SKM-1 treated with dmso at 0.1 percent for 144 hours (cell line): Measurements from ENCODE around the gene RIMBP3C.
"Not testable (repeated sequence)": the region's sequence is repeated elsewhere in the genome, so short reads cannot be mapped to it uniquely, and the experiment has no call there.

Experiments
- DNase-seq: peaks from one replicate; lab custom pipeline; 2025; ENCODE audit not compliant: unreplicated experiment; lab: John Stamatoyannopoulos, UW

RIMBP3C gene

GRCh38 chr22:21579474-21579851 is 28.2 kb upstream of the RIMBP3C start:
- DNase-seq = no peak

- no peak for DNase-seq
Measured at GRCh38 chr22:21573750-21574494, 22.7 kb upstream of the RIMBP3C start.

GRCh38 chr22:21573293-21573734 is 22.1 kb upstream of the RIMBP3C start:
- DNase-seq = no peak

GRCh38 chr22:21571679-21572078 is 20.4 kb upstream of the RIMBP3C start:
- DNase-seq = no peak

DNA sequence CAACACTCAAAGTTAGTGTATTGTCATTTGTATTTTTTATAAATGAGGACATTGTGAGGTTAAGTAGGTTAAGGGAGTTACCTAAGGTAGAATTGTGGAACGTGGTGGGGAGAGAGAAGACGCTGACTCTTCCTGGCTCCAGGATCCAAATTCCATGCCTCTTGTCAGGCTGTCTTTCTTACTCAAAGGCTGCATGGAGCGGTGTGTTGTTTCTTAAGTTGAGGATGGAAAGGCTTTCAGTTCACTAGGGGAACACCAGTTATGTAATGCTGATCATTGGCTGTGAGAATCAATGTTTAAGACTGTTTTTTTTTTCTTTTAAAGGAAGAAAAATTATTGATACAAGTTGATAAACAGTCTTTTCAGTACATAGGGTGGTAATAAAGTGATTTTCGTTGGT is 19.1 kb upstream of the RIMBP3C start:
- no peak for DNase-seq

GRCh38 chr22:21569459-21570170 is 18.4 kb upstream of the RIMBP3C start:
- peak; percentile 29 for DNase-seq

DNA sequence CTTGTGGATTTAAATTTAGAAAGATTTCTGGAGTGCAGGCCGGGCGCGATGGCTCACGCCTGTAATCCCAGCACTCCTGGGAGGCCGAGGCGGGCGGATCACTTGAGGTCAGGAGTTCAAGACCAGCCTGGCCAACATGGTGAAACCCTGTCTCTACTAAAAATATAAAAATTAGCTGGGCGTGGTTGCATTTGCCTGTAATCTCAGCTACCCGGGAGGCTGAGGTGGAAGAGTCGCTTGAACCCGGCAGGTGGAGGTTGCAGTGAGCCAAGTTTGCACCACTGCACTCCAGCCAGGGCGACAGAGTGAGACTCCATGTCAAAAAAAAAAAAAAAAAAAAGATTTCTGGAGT is 17.8 kb upstream of the RIMBP3C start:
- not testable (repeated sequence) for DNase-seq

- DNase-seq = no peak
Measured at GRCh38 chr22:21568347-21569075, 17.2 kb upstream of the RIMBP3C start.

DNA sequence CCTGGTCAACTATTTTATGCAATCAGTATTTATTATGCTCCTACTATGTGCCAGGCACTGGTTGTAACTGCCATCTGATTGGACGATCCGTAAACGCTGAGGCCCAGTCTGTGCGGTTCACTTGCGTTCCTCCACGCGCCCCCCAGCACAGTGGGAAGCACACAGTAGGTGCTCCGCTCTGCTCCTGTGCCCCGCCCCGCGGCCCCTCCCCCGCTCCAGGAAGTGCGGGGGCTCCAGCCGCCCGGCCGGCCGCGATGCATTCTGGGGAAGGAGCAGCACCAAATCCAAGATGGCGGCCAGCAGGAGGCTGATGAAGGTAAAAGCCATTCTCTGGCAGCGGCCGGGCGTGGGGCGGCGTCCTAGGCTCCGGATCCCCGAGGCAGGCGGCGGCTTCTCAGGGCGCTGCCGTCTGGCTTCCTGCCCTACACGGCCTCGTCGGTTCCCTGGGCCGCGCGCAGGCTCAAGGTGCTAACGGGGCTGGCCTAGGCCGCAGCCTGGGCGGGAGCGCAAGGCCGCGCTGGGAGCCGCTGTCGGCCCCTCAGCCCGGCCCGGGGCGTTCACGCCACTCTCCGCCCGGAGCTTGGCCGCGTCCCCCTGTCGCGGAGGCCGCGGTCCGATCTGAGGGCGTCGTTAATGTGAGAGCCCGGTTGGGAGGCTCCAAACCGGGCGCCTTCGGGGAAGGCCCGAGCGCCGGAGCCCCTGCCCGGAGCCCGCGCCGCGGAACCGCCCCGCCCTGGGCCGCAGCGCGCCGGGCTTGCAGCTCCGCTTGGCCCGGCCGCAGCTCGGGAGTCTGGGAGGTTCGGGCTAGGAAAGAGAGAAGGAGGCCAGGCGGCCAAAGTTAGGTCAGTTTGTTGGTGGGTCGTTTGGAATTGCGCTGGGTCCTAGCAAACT is 16.4 kb upstream of the RIMBP3C start, which contains the start of gene UBE2L3:
Gene UBE2L3 (plus strand): TSS at position 259 of the 891 bp plus-strand sequence. CDS start 31 bp downstream, at position 290.
- DNase-seq = peak; percentile 71

- no peak for DNase-seq
Measured at GRCh38 chr22:21564411-21564810, 13.2 kb upstream of the RIMBP3C start.

- DNase-seq = no peak
Measured at GRCh38 chr22:21563912-21564311, 12.7 kb upstream of the RIMBP3C start.

- not testable (repeated sequence) for DNase-seq
Measured at GRCh38 chr22:21560657-21561056, 9.4 kb upstream of the RIMBP3C start.

- not testable (repeated sequence) for DNase-seq
Measured at GRCh38 chr22:21559345-21560125, 8.3 kb upstream of the RIMBP3C start.

DNA sequence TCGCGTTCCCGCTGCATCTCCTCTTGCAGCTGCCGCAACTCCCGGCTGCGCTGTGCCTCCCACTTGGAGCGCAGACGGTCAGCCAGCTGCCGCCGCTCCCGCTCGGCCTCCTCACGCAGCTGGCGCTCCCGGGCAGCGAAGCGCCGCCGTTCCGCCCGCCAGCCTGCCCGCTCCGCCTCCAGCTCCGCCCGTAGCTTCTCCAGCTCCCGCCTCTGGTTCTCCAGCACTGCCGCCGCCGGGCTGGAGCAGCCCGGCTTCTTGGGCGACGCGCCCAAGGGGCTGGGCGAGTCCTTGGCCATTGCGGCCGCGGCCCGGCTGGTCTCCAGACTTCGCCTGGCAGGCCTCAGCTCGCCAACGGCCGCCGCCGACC is 598 bp downstream of the RIMBP3C start:
- not testable (repeated sequence) for DNase-seq

GRCh38 chr22:21550008-21550677 is 1.1 kb downstream of the RIMBP3C start:
- DNase-seq = not testable (repeated sequence)

DNA sequence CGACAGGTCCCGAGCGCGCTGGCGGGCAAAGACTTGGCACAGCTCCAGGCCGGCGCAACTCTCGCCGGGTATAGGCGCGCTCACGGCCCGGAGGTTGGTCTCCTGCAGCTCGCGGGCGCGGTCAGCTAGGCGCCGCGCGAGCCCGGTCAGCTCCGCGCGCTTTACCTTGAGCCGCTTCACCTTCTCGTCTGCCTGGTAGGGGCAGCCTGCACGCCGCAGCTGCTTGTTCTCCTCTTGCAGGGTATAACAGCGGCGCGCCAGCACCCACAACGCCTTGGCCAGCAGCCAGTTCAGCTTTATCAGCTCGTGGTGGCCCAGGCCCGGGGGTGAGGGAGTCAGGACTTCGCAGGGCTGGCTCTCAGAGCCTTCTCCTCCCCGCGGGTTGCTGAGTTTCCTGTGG is 1.7 kb downstream of the RIMBP3C start:
- not testable (repeated sequence) for DNase-seq

DNA sequence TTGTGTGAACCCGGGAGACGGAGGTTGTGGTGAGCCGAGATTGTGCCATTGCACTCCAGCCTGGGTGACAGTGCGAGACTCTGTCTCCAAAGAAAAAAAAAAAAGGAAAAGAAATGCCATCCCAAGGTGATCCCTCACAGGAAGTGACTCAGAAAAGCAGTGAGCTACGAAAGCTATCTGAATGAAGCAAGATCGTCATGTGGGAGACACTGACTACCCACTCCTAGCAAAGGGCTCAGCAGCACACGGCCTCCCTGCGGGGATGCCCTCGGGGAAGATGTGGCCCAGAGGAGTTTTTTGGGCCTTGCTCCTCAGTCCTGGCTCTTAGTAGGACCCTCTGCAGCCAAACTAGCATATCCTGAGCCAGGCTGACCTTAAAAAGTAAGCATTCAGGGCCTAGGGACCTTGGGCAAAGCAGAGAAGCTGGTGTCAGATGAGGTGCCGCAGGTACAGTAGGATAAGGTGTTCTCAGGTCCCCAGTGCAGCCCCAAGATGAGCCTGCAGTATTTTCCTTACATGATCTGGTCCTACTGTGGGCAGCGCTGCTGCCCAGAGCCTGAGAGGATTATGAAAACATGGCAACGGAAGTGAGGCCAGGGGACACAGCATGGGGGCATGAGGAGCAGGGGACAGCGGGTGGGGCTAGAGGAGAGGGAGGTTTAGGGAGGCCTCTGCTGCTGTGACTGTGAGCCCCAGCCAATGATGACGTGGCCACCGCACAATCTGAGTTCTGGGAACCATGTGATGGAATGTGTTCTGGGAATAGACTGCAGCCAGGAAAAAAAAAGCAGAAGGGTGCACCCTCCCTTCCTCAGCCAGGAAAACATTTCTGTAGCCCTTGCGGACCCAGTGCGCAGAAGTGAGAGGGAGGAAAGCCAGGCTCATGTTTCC is 6.6 kb downstream of the RIMBP3C start:
- not testable (repeated sequence) for DNase-seq

DNA sequence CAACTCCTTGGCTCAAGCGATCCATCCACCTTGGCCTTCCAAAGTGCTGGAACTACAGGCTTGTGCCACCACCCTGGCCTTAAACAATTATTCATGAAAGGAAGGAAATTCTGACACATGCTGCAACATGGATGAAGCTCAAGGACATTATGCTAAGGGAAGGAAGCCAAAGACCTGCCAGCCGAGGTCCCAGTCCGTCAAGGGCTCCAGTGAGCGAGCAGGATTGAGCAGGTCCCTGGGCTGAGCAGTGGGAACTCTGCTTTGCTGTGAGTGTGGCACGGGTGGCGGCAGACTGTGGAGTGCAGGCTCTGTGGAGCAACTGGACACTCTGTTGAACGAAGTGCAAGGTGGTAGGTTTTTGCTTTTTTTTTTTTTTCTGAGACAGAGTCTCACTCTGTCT is 11.4 kb downstream of the RIMBP3C start:
- not testable (repeated sequence) for DNase-seq
